GM19468 (cell line): Measurements from ENCODE around the gene CFAP57.

Experiments
- ATAC-seq: cut with Tn5 transposase; IDR thresholded peaks from one replicate; pipeline ENCODE4 v1.9.1; 2021; ENCODE audit warnings: mild to moderate bottlenecking, moderate library complexity, moderate number of reproducible peaks; ENCODE audit not compliant: unreplicated experiment; ENCODE audit errors: extremely low read depth

CFAP57 gene

GRCh38 chr1:43288785-43289706, 116.9 kb downstream of the CFAP57 start:
- no peak for ATAC-seq

- ATAC-seq = no peak
Measured at GRCh38 chr1:43292216-43292615, 120.1 kb downstream of the CFAP57 start.

- ATAC-seq = no peak
Measured at GRCh38 chr1:43292679-43293078, 120.5 kb downstream of the CFAP57 start.

DNA sequence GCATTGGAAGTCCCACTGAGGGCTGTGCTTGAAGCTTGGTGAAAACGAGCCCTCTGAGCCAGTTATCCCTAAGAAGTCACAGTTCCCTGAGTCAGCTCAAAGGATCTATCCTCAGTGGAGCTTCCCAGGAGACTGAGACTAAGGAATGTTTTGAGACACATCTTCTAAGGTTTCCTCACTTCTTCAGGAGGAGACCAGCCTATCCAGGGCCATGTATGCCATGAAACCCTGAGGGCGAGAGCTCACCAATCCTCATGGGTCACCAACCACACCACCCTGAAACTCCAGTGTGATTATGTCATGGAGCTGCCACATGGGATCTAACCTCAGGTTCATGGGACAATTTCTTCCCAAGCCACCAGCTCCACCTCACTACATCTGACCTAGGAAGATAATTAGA, 121.0 kb downstream of the CFAP57 start:
- no peak for ATAC-seq

DNA sequence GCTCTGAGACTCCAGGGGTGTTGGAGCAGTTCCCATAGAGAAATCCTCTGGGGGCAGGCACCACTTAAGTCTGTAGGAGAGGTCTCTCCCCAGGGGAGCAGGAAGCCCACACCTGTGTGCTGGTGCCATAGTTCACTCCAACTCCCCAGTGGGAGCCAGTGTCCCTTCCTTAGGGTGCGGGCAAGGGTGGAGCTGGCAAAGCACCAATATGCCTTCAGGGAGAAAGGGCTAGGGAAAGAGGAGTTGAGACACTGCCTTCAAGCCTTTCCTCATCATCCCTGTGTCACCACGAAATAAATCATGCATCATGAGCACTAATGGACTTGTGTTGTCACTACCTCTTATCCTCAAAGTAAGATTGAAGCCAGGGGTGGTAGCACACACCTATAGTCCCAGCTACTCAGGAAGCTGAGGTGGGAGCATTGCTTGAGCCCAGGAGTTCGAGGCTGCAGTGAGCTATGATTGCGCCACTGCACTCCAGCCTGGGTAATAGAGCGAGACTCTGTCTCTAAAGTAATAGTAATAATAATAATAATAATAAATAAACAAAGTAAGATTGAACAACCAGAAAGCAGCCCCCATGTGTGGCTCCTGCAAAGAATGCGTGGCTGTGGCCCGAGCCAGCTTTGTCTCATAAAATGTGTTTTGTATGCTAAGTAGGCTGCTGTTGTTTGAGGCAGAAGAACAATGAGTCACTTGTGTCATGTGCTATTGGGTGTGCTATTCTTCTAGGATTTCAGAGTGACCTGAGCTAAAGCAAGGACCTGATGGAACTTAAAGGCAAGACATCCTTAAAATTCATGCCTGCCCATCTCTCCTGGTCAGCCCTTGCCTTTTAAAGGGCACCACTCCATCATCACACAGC, 122.0 kb downstream of the CFAP57 start:
- ATAC-seq = no peak

- ATAC-seq = no peak
Measured at GRCh38 chr1:43294761-43295160, 122.6 kb downstream of the CFAP57 start.

GRCh38 chr1:43296207-43296606, 124.1 kb downstream of the CFAP57 start:
- ATAC-seq = no peak

- ATAC-seq = no peak
Measured at GRCh38 chr1:43298055-43298454, 125.9 kb downstream of the CFAP57 start.

GRCh38 chr1:43299101-43299500, 127.0 kb downstream of the CFAP57 start:
- no peak for ATAC-seq

DNA sequence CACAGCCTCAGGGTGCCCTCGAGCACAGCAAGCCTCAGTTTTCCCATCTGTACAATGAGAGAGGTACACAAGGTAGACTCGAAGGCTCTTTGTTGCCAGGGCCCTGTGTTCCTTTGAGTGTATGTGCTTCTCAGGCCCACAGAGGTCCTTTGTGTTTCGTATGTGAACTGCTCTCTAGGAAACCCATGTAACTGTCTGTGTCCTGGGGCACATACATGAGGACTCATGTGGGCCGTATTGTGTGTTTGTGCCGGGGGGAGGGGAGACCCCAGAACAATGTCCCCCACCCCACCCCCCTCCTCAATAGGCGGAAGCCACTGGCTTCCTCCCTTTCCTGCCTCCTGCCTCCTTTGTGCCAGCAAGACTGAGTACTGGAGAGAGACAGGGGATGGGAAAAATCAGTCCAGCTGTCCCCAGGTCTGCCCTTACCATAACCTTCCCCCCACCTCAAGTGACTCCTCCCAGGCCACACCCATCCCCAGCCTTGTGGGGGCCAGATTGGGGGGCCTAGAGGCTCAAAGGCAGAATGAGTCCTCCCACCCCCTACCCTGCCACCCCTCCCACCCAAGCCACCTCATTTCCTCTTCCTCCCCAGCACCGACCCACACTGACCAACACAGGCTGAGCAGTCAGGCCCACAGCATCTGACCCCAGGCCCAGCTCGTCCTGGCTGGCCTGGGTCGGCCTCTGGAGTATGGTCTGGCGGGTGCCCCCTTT, 128.4 kb downstream of the CFAP57 start, which contains the start of gene TIE1:
Gene TIE1, plus strand, starts transcription at position 605 of the 717 bp plus-strand sequence. Its CDS starts 90 bp downstream, at position 695.
- no peak for ATAC-seq

DNA sequence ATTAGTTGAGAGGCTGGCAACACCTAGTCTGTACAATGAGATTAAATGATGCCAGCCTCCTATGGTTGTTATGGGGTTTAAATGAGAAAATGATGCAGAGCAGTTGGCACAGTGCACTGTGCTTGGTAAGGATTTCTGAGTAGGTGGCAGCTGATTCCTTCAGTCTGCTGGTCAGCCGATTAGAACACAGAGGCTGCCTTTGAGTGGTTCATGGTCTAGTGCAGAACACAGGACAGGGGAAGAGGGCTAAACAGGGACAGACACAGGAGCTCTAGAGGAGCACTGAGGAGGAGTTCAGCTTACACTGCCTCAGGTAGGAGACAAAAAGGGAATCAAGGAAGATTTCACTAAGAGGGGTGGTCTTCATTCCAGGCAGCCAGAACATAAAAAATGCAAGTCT, 130.1 kb downstream of the CFAP57 start:
- no peak for ATAC-seq

- ATAC-seq = no peak
Measured at GRCh38 chr1:43302721-43303470, 130.8 kb downstream of the CFAP57 start.

DNA sequence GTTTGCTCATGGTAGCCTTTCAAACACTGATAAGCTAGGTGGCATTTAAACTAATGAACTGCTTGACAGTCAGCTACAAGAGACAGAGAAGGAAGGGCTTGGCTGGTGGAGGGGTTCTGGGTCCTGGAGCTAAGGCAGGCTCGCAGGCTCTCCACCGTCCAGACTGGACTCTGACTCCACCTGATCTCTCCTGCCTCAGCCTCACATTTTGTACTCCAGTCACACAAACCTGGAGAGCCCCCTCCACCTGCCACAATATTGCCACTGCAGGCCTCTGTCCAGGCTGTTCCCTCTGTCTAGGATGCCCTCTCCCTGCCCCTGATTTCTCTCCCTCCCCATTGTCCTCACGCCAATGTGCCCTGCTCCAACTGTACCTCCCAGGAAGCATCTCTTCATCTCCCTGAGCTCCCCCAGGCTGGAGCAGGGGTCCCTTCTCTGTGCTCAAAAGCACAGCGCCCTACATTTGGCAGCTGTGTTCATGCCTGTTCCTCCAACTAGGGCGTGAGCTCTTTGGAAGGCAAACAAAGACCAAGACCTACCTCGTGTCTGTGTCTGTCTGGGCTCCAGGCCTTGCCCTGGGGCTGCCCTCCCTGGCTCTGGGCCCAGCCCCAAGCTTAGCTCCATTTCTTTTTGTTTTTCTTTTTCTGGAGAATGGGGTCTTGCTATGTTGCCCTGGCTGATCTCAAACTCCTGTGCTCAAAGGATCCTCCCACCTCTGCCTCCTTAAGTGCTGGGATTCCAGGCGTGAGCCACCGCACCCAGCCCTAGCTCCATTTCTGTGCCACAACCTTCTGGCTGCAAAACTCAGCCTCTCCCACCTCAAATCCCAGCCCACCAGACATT, 131.6 kb downstream of the CFAP57 start:
- no peak for ATAC-seq
